Activated CD4-positive, alpha-beta T cell treated with anti-CD3 and anti-CD28 coated beads, Interleukin-2, amount 50 U/mL, for 4 hours (primary cell): Measurements from ENCODE around the gene FGFR1OP2.
"Not testable (repeated sequence)": the region's sequence is repeated elsewhere in the genome, so short reads cannot be mapped to it uniquely, and the experiment has no call there.

Source experiments
- DNase-seq, 2 experiments: peaks; one replicate each; pipeline ENCODE4 v3.0.0-alpha.2; 2020

FGFR1OP2 gene

DNA sequence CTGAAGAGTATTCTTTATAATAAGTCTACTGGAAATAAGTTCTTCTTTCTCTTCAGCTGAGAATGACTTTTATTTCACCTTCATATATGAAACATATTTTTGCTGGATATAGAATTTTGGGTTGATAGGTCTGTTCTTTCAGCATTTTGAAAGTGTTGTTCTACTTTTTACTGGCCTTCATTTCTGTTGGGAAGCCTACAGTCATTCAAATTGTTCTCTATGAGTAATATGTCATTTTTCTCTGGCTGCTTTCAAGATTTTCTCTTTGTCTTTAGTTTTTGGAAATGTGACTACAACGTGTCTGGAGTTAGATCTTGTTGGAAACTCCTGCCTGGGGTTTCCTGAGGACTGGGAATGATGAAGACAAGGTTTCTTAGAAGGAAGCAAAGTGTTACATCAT lies 10.0 kb downstream of the FGFR1OP2 start:
- no peak for DNase-seq

- no peak for DNase-seq
Observed at GRCh38 chr12:26953447-26953846, 15.2 kb downstream of the FGFR1OP2 start.

DNA sequence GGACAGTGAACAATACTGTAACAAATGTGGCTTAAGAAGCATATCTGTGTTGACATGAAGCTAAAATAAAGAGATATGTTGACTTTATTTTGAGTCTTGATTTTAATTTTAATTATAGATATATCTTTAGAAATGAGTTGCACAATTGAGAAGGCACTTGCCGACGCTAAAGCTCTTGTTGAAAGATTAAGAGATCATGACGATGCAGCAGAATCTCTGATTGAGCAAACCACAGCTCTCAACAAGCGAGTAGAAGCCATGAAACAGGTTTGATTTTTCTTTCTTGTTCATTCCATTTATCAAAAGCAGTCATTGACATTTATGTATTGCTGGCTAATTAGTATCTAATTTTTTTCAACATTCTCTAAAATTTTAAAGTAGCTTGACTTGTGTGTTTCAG lies 15.8 kb downstream of the FGFR1OP2 start:
- DNase-seq: no peak

- DNase-seq: not testable (repeated sequence)
Observed at GRCh38 chr12:26961391-26961790, 23.1 kb downstream of the FGFR1OP2 start.

DNA sequence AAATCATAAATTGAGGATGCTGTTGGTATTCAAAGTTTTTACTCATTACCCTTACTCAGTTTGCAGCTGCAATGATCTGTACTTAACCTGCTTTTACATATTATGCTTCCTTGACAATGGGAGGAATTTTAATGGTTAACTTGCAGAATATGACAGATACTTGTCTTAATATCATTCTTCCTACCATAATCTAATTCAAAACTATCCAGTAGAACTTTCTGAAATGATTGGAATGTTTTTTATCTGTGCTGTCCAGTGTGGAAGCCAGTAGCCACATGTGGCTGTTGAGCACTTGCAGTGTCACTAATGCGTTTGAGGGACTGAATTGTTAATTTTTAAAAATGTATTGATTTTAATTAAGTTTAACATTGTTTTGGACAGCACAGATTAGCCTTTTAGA lies 23.5 kb downstream of the FGFR1OP2 start:
- no peak for DNase-seq

DNA sequence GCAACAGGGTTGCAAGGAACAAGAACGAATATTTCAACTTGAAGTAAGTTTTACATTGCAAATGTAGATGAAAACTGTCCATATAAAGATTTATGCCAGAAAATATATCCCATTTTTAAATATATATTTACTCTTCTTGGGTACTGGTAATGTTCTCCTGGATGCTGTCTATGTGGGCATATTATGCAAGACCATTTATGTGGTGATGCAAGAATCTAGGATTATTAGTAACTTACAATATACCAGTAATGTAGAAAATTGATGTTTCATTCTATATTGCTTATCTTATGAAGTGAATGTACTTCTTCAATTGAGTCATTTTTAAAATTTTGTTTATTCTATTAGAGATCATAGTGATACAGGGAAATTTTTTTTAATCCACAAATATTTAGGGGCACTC lies 25.1 kb downstream of the FGFR1OP2 start:
- no peak for DNase-seq

DNA sequence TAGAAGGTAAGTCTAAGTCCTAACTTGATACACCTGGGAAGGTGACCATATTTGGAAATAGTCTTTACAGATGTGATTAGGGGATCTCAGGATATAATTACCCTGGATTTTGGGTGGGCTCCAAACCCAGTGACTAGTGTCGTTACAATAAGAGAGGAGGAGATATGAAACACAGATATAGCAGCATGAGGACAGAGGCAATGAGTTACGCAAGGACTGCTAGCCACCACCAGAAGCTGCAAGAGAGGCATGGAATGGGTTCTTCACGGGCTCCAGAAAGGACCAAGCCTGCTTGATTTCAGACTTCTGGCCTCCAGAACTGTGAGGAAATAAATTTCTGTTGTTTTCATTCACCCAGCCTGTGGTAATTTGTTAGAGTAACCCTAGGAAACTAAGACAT lies 28.6 kb downstream of the FGFR1OP2 start:
- DNase-seq: no peak

- DNase-seq: no peak
Observed at GRCh38 chr12:26970136-26970535, 31.9 kb downstream of the FGFR1OP2 start.

DNA sequence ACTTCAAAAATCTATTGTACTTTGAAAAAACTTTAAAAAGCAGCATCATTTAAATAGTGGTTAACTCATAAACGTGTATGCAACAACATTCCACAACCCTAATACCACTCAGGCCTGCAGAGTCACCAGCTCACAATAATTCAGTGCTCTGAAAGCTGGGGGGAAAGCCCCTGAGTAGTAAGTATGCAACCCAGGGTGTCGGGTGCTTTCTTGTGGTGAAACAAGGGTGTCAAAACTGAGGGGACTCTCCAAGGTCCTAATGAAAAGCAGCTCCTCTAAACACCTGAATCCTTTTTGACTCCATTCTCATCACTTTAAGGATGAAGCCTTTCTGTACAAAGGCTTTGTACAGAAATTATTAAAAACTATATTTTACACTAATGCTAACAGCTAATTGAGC lies 33.7 kb downstream of the FGFR1OP2 start:
- peak; percentile 43 to 46 for DNase-seq

GRCh38 chr12:26976687-26977086 lies 38.4 kb downstream of the FGFR1OP2 start:
- DNase-seq: no peak

- no peak for DNase-seq
Observed at GRCh38 chr12:26978801-26979200, 40.5 kb downstream of the FGFR1OP2 start.

GRCh38 chr12:26979733-26980132 lies 41.5 kb downstream of the FGFR1OP2 start:
- DNase-seq: no peak

DNA sequence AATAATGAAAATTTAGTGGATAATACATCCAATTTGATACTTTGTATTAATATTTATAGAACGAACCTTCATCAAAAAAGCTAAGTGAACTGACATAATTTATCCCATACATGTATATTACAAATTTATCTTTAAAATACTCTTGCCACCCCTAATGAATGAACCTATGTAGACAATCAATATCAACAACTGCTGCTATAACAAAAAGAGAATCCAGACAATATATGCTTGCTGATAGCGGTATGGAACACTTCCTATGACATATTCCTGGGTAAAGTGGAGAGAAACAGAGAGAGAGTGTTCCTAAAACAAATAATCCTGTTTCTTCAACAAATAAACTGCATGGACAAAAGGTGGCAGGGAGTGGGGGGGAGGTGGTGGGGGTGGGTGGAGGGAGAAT lies 44.6 kb downstream of the FGFR1OP2 start:
- no peak for DNase-seq

DNA sequence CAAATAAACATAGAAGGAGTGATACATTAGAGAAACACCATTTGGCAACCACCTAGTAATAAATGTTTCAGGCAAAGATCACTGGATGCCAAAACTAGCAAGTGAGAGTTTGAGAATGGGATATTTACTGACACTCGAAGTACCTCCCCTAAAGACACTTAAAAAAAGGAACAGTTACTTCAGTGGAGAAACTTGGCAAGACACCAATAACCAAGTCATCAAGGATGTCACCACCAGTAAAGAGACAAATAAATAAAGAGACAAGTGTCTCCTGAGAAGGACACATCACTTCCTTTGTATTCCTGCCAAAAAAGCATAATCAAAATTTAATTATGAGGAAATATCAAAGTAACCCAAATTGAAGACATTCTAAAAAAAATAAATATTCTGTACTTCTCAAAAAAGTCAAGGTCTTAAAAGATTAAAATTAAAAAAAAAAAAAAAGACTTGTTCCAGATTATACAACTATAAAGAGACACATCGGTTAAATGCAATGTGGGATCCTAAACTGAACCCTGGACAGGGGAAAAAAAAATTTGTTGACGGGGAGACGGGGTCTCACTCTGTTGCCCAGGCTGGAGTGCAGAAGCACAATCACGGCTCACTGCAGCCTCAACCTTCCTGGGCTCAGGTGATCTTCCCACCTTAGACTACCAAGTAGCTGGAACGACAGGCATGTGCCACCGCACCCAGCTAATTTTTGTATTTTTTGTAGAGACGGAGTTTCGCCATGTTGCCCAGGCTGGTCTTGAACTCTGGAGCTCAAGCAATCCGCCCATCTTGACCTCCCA lies 49.6 kb downstream of the FGFR1OP2 start:
- DNase-seq: no peak

GRCh38 chr12:26988703-26989102 lies 50.4 kb downstream of the FGFR1OP2 start:
- no peak for DNase-seq

- DNase-seq: no peak
Observed at GRCh38 chr12:26989873-26990272, 51.6 kb downstream of the FGFR1OP2 start.

GRCh38 chr12:26991826-26992225 lies 53.6 kb downstream of the FGFR1OP2 start:
- DNase-seq: no peak

DNA sequence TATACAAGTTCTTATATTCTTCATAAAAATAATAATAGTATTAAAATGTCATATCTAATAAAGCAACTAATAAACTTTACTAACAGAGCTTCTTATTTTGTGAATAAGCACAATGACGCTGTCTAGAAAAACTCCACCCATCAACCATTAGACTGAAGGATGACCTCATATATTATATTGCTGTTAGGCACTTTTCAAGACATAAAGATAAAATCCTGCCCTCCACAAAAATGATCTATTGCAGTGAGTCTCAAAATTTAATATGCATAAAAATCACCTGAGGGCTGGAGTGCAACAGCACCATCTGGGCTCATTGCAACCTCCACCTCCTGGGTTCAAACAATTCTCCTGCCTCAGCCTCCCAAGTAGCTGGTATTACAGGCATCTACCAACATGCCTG lies 55.8 kb downstream of the FGFR1OP2 start:
- no peak for DNase-seq

DNA sequence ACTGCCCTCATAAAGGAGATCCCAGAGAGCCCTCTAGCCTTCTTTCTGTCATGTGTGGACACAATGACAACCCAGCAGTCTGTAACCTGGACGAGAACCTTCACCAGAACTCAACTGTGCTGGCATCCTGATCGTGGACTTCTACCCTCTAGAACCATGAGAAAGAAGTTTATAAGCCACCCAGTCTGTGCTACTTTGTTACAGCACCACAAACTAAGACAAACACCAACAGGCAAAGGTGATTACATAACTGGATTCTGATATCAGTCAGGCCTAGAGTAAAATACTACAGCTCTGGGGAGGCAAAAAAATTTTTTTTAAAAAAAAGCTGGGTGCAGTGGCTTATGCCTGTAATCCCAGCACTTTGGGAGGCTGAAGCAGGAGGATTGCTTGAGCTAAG lies 57.4 kb downstream of the FGFR1OP2 start:
- no peak for DNase-seq

GRCh38 chr12:26997003-26997402 lies 58.7 kb downstream of the FGFR1OP2 start:
- DNase-seq: no peak

DNA sequence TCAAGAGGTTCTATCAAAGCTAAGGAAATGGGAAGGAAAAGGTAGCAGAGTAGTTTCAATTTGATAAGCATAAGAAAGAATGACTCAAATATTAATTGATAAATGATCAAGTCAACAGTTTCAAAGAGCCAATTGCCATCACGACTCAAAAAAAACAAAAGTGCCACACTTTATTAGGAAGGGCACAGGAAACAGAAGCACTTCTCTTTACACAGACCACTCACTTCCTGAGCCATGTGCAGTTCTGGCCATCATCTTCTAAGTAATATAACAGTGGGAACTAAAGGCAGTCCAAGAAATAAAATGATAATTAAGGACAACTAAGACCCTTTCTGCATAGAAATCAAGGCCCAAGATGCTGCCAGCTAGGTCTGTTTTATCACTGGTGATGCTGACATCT lies 62.7 kb downstream of the FGFR1OP2 start:
- DNase-seq: no peak

GRCh38 chr12:27001663-27002062 lies 63.4 kb downstream of the FGFR1OP2 start:
- no peak for DNase-seq

DNA sequence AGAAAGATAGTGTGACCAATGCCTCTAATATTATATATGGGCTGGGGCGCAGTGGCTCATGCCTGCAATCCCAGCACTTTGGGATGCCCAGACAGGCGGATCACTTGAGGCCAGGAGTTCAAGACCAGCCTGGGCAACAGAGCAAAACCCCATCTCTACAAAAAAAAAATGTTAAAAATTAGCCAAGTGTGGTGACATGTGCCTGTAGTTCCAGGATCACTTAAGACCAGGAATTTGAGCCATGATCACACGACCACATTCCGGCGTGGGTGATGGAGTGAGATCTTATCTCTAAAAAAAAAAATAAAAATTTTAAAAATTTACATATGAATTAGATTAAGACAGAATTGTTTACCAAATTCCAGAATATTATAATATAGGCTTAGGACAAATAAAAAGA lies 63.9 kb downstream of the FGFR1OP2 start:
- no peak for DNase-seq

- no peak for DNase-seq
Observed at GRCh38 chr12:27003421-27004381, 65.4 kb downstream of the FGFR1OP2 start.
